GM23338 (cell line): ENCODE data around the gene PNMA8B. TPM values are rescaled to one million over a fixed set of nuclear protein-coding genes. Genes with fewer than 3 reads are reported as not detected.

Experiments used
- ATAC-seq: fragments of 200-7000 bp; cut with Tn5 transposase; 3 replicates; pipeline ENCODE4 v1.9.1; 2020
- DNase-seq: peaks from one replicate; pipeline ENCODE4 v3.0.0-alpha.2; 2015; ENCODE audit warnings: low spot score
- H2AFZ ChIP-seq: fragments of 200-600 bp; sonication (generic); 2 replicates; pipeline ENCODE4 v1.8.0; 2016; ENCODE audit warnings: antibody characterized with exemption, mild to moderate bottlenecking, moderate library complexity
- H3F3A ChIP-seq: fragments of 200-600 bp; sonication (generic); replicated peaks from 2 replicates; pipeline ENCODE4 v1.8.0; 2017; ENCODE audit warnings: antibody characterized with exemption, mixed run types, low read depth
- H3K27ac ChIP-seq: fragments of 200-600 bp; sonication (generic); 2 replicates; pipeline ENCODE4 v1.6.1; 2016; ENCODE audit warnings: low read depth
- H3K27me3 ChIP-seq: fragments of 200-600 bp; sonication (generic); 2 replicates; pipeline ENCODE4 v1.8.0; 2016; ENCODE audit warnings: mild to moderate bottlenecking, mixed run types, moderate library complexity; ENCODE audit not compliant: insufficient read depth
- H3K36me3 ChIP-seq: fragments of 200-600 bp; sonication (generic); 2 replicates; pipeline ENCODE4 v1.8.0; 2016; ENCODE audit warnings: mild to moderate bottlenecking; ENCODE audit not compliant: insufficient read depth
- H3K4me1 ChIP-seq: fragments of 200-600 bp; sonication (generic); 2 replicates; pipeline ENCODE4 v1.8.0; 2016; ENCODE audit warnings: mild to moderate bottlenecking, moderate library complexity; ENCODE audit not compliant: insufficient read depth
- H3K4me2 ChIP-seq: fragments of 200-600 bp; sonication (generic); 2 replicates; pipeline ENCODE4 v1.7.1; 2017; ENCODE audit warnings: mixed run types
- H3K4me3 ChIP-seq: fragments of 200-600 bp; sonication (generic); 2 replicates; pipeline ENCODE4 v1.6.1; 2016; ENCODE audit warnings: mixed run types
- H3K79me2 ChIP-seq: fragments of 200-600 bp; sonication (generic); replicated peaks from 2 replicates; pipeline ENCODE4 v1.8.0; 2017; ENCODE audit warnings: mild to moderate bottlenecking; ENCODE audit not compliant: insufficient read depth
- H3K9me2 ChIP-seq: fragments of 200-600 bp; sonication (generic); 2 replicates; pipeline ENCODE4 v1.8.0; 2017; ENCODE audit not compliant: insufficient read depth
- H4K20me1 ChIP-seq: fragments of 200-600 bp; sonication (generic); replicated peaks from 2 replicates; pipeline ENCODE4 v1.8.0; 2017; ENCODE audit warnings: mild to moderate bottlenecking; ENCODE audit not compliant: insufficient read depth
- H3K27ac Mint-ChIP-seq: 2 replicates; pipeline ENCODE4 v1.8.0; 2020; ENCODE audit warnings: inconsistent platforms, mild to moderate bottlenecking, moderate library complexity, mixed read lengths
- H3K27me3 Mint-ChIP-seq: 3 replicates; pipeline ENCODE4 v1.8.0; 2022; ENCODE audit warnings: low read depth, mild to moderate bottlenecking, moderate library complexity, mixed read lengths, inconsistent platforms; ENCODE audit not compliant: insufficient read depth, poor library complexity
- H3K36me3 Mint-ChIP-seq: 3 replicates; pipeline ENCODE4 v1.8.0; 2021; ENCODE audit warnings: low read depth, mild to moderate bottlenecking, inconsistent platforms, moderate library complexity, mixed read lengths
- H3K4me1 Mint-ChIP-seq: 3 replicates; pipeline ENCODE4 v1.8.0; 2020; ENCODE audit warnings: mild to moderate bottlenecking, inconsistent platforms, mixed read lengths
- H3K4me3 Mint-ChIP-seq: 3 replicates; pipeline ENCODE4 v1.8.0; 2021; ENCODE audit warnings: moderate library complexity, mild to moderate bottlenecking, inconsistent platforms, mixed read lengths
- H3K9me3 Mint-ChIP-seq: 3 replicates; pipeline ENCODE4 v1.8.0; 2020; ENCODE audit warnings: moderate library complexity, mild to moderate bottlenecking, inconsistent platforms, mixed read lengths
- CREB1 ChIP-seq: fragments of 250-450 bp; sonication (Bioruptor Pico); IDR thresholded peaks from 2 replicates; pipeline ENCODE4 v1.5.0; 2020; ENCODE audit warnings: low read depth, mild to moderate bottlenecking, moderate library complexity
- EZH2 ChIP-seq: fragments of 200-600 bp; sonication (generic); IDR thresholded peaks from one replicate; pipeline ENCODE4 v1.8.0; 2017; ENCODE audit warnings: antibody characterized with exemption, mild to moderate bottlenecking, low read depth; ENCODE audit not compliant: unreplicated experiment
- EZH2phosphoT487 ChIP-seq: fragments of 200-600 bp; sonication (generic); IDR thresholded peaks from one replicate; pipeline ENCODE4 v1.8.1; 2018; ENCODE audit warnings: antibody characterized with exemption; ENCODE audit not compliant: unreplicated experiment
- JUNB ChIP-seq: IDR thresholded peaks from one replicate; pipeline ENCODE4 v1.6.1; 2016; ENCODE audit warnings: antibody characterized with exemption; ENCODE audit not compliant: unreplicated experiment
- NANOG ChIP-seq: IDR thresholded peaks from 2 replicates; pipeline ENCODE4 v1.6.1; 2016; ENCODE audit warnings: antibody characterized with exemption, borderline replicate concordance
- POLR2AphosphoS5 ChIP-seq: IDR thresholded peaks from 2 replicates; pipeline ENCODE4 v1.6.1; 2016; ENCODE audit warnings: antibody characterized with exemption, low read depth
- REST ChIP-seq: IDR thresholded peaks from one replicate; pipeline ENCODE4 v1.6.1; 2018; ENCODE audit warnings: antibody characterized with exemption; ENCODE audit not compliant: unreplicated experiment
- STAT1 ChIP-seq: IDR thresholded peaks from one replicate; pipeline ENCODE4 v1.6.1; 2016; ENCODE audit warnings: antibody characterized with exemption; ENCODE audit not compliant: unreplicated experiment
- ZNF114 ChIP-seq: fragments of 250-450 bp; sonication (Bioruptor Pico); IDR thresholded peaks from 2 replicates; pipeline ENCODE4 v1.5.0; 2020; ENCODE audit warnings: mild to moderate bottlenecking, moderate library complexity
- ZNF331 ChIP-seq: fragments of 250-450 bp; sonication (Bioruptor Pico); IDR thresholded peaks from 2 replicates; pipeline ENCODE4 v1.5.0; 2020; ENCODE audit warnings: low read depth, mild to moderate bottlenecking, moderate library complexity
- polyA plus RNA-seq: library from polyadenylated mRNA; unstranded; fragments of >200 nt; fragmentation: Nextera tagmentation; extraction: Ambion mirVana; gene quantifications from 2 replicates; pipeline ENCODE4 v1.2.1, GENCODE V29; 2016
- total RNA-seq: library from RNA; depleted of rRNA; stranded (reverse); fragments of >200 nt; shearing (Covaris generic); gene quantifications from 2 replicates; pipeline ENCODE4 v1.2.3, GENCODE V29; 2014
- TF ChIP-seq, protein P1 (sequence below): fragments of 250-450 bp; sonication (Bioruptor Pico); IDR thresholded peaks from 2 replicates; pipeline ENCODE4 v1.5.0; 2020; ENCODE audit warnings: mild to moderate bottlenecking, moderate library complexity
- TF ChIP-seq, protein P2 (sequence below): IDR thresholded peaks from 2 replicates; pipeline ENCODE4 v1.6.1; 2016; ENCODE audit warnings: antibody characterized with exemption
- TF ChIP-seq, protein P3 (sequence below), 2 experiments: fragments of 200-600 bp in 1 of 2; sonication (generic) in 1 of 2; conservative IDR thresholded peaks; 2 replicates each; pipeline versions ENCODE4 v1.5.1 to v1.6.1; 2016 to 2017; ENCODE audit warnings: antibody characterized with exemption in 2 of 2, low read depth in 2 of 2, mild to moderate bottlenecking in 2 of 2, moderate library complexity in 1 of 2

The PNMA8B gene
- total and polyA plus RNA-seq, 2 experiments from 2014 or later: 0.44 to 1.7 TPM

DNA sequence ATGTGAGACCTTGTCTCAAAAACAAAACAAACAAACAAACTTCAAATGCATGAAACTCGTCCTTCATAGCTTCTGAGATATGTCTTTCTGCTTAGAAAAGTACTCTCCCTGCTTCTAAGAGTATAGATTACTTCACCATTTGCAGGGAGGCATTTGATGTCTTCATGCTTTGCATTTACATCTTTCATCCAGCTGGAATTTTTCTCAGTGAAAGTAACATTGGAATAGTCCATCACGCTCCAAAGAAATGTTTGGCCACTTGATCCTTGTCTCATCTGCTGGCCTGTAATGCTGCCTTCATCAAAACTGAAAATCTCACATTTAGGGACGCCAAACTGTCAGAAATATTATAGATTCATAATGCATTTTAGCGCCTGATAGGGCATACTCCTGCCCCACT, 43.5 kb downstream of the PNMA8B start:
- no peaks in the 10 kb centered on the region for H3K79me2 ChIP-seq
- no peak overlapping the region for H3K27ac ChIP-seq
- ATAC-seq: no peak
- no peak overlapping the region for H2AFZ ChIP-seq
- no peaks in the 10 kb centered on the region for H3K36me3 Mint-ChIP-seq
- DNase-seq: no peak
- H3K27ac Mint-ChIP-seq: no peak overlapping the region
- TF ChIP-seq EZH2: no peak
- TF ChIP-seq, protein P1, sequence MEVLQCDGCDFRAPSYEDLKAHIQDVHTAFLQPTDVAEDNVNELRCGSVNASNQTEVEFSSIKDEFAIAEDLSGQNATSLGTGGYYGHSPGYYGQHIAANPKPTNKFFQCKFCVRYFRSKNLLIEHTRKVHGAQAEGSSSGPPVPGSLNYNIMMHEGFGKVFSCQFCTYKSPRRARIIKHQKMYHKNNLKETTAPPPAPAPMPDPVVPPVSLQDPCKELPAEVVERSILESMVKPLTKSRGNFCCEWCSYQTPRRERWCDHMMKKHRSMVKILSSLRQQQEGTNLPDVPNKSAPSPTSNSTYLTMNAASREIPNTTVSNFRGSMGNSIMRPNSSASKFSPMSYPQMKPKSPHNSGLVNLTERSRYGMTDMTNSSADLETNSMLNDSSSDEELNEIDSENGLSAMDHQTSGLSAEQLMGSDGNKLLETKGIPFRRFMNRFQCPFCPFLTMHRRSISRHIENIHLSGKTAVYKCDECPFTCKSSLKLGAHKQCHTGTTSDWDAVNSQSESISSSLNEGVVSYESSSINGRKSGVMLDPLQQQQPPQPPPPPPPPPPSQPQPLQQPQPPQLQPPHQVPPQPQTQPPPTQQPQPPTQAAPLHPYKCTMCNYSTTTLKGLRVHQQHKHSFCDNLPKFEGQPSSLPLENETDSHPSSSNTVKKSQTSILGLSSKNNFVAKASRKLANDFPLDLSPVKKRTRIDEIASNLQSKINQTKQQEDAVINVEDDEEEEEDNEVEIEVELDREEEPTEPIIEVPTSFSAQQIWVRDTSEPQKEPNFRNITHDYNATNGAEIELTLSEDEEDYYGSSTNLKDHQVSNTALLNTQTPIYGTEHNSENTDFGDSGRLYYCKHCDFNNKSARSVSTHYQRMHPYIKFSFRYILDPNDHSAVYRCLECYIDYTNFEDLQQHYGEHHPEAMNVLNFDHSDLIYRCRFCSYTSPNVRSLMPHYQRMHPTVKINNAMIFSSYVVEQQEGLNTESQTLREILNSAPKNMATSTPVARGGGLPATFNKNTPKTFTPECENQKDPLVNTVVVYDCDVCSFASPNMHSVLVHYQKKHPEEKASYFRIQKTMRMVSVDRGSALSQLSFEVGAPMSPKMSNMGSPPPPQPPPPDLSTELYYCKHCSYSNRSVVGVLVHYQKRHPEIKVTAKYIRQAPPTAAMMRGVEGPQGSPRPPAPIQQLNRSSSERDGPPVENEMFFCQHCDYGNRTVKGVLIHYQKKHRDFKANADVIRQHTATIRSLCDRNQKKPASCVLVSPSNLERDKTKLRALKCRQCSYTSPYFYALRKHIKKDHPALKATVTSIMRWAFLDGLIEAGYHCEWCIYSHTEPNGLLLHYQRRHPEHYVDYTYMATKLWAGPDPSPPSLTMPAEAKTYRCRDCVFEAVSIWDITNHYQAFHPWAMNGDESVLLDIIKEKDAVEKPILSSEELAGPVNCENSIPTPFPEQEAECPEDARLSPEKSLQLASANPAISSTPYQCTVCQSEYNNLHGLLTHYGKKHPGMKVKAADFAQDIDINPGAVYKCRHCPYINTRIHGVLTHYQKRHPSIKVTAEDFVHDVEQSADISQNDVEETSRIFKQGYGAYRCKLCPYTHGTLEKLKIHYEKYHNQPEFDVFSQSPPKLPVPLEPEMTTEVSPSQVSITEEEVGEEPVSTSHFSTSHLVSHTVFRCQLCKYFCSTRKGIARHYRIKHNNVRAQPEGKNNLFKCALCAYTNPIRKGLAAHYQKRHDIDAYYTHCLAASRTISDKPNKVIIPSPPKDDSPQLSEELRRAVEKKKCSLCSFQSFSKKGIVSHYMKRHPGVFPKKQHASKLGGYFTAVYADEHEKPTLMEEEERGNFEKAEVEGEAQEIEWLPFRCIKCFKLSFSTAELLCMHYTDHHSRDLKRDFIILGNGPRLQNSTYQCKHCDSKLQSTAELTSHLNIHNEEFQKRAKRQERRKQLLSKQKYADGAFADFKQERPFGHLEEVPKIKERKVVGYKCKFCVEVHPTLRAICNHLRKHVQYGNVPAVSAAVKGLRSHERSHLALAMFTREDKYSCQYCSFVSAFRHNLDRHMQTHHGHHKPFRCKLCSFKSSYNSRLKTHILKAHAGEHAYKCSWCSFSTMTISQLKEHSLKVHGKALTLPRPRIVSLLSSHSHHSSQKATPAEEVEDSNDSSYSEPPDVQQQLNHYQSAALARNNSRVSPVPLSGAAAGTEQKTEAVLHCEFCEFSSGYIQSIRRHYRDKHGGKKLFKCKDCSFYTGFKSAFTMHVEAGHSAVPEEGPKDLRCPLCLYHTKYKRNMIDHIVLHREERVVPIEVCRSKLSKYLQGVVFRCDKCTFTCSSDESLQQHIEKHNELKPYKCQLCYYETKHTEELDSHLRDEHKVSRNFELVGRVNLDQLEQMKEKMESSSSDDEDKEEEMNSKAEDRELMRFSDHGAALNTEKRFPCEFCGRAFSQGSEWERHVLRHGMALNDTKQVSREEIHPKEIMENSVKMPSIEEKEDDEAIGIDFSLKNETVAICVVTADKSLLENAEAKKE (CRISPR knock-in tag): no peak
- no peak for TF ChIP-seq EZH2phosphoT487
- no peak for TF ChIP-seq NANOG
- no peak for TF ChIP-seq ZNF331
- no peak for TF ChIP-seq ZNF114 (CRISPR knock-in tag)
- no peak for TF ChIP-seq REST
- no peak for TF ChIP-seq JUNB
- TF ChIP-seq, protein P2, sequence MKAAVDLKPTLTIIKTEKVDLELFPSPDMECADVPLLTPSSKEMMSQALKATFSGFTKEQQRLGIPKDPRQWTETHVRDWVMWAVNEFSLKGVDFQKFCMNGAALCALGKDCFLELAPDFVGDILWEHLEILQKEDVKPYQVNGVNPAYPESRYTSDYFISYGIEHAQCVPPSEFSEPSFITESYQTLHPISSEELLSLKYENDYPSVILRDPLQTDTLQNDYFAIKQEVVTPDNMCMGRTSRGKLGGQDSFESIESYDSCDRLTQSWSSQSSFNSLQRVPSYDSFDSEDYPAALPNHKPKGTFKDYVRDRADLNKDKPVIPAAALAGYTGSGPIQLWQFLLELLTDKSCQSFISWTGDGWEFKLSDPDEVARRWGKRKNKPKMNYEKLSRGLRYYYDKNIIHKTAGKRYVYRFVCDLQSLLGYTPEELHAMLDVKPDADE: no peak
- TF ChIP-seq, protein P3, sequence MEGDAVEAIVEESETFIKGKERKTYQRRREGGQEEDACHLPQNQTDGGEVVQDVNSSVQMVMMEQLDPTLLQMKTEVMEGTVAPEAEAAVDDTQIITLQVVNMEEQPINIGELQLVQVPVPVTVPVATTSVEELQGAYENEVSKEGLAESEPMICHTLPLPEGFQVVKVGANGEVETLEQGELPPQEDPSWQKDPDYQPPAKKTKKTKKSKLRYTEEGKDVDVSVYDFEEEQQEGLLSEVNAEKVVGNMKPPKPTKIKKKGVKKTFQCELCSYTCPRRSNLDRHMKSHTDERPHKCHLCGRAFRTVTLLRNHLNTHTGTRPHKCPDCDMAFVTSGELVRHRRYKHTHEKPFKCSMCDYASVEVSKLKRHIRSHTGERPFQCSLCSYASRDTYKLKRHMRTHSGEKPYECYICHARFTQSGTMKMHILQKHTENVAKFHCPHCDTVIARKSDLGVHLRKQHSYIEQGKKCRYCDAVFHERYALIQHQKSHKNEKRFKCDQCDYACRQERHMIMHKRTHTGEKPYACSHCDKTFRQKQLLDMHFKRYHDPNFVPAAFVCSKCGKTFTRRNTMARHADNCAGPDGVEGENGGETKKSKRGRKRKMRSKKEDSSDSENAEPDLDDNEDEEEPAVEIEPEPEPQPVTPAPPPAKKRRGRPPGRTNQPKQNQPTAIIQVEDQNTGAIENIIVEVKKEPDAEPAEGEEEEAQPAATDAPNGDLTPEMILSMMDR (conservative IDR thresholded peaks at IDR 0.05; ENCODE audit: low read depth in 2 of 2): no peak
- no peak for TF ChIP-seq POLR2AphosphoS5
- no peak for TF ChIP-seq CREB1
- TF ChIP-seq STAT1: no peak
- no peak overlapping the region for H3K4me3 Mint-ChIP-seq
- no peaks in the 10 kb centered on the region for H3K36me3 ChIP-seq
- no peak overlapping the region for H3K4me2 ChIP-seq
- no peaks in the 10 kb centered on the region for H3K27me3 ChIP-seq
- H3K9me3 Mint-ChIP-seq: peaks cover 7% of the 10 kb centered on the region; the same call in 2 of the 3 replicates
- no peaks in the 10 kb centered on the region for H3F3A ChIP-seq
- H4K20me1 ChIP-seq: no peaks in the 10 kb centered on the region; the same call in 1 of the 2 replicates
- no peaks in the 10 kb centered on the region for H3K9me2 ChIP-seq
- H3K4me1 ChIP-seq: no peaks in the 10 kb centered on the region
- H3K4me3 ChIP-seq: no peak overlapping the region
- no peaks in the 10 kb centered on the region for H3K4me1 Mint-ChIP-seq
- H3K27me3 Mint-ChIP-seq: no peaks in the 10 kb centered on the region
